Medulla oblongata (tissue), 1 donor: ENCODE results near the gene TNFRSF14.
"Not testable (repeated sequence)": the region's sequence is repeated elsewhere in the genome, so short reads cannot be mapped to it uniquely, and the experiment has no call there.

Experiments used
- DNase-seq: peaks from one replicate; pipeline ENCODE4 v3.0.0-alpha.2; 2015; ENCODE audit errors: extremely low spot score

The TNFRSF14 gene

DNA sequence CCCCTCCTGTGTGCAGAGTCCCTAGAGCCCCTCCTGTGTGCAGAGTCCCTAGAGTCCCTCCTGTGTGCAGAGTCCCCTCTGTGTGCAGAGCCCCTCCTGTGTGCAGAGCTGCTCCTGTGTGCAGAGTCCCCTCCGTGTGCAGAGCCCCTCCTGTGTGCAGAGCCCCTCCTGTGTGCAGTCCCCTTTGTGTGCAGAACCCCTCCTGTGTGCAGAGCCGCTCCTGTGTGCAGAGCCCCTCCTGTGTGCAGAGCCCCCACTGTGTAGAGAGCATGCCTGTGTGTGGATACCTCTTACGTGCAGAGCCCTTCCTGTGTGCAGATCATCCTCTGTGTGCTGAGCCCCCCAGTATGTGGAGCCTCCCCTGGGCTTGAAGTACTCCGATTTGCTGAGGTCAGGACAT, 17.8 kb upstream of the TNFRSF14 start:
- DNase-seq = no peak

DNA sequence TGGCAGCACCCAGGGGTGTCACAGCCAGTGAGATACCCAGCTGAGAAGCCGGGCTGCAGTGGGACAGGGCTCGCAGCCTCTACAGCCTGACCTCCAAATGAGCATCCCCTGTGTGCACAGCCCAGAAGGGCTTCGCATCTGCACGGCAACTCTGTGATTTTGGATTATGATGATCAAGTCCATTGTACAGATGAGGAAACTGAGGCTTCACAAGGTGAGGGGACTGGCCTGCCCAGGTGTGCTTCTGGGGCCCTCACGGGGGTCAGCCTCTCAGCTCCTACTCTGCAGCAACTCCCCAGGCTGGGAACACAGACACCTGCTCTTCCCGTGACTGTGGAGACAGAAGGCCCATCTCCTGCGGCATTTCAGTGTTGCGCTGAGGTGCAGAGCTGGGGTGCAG, 17.3 kb upstream of the TNFRSF14 start:
- DNase-seq = no peak

DNA sequence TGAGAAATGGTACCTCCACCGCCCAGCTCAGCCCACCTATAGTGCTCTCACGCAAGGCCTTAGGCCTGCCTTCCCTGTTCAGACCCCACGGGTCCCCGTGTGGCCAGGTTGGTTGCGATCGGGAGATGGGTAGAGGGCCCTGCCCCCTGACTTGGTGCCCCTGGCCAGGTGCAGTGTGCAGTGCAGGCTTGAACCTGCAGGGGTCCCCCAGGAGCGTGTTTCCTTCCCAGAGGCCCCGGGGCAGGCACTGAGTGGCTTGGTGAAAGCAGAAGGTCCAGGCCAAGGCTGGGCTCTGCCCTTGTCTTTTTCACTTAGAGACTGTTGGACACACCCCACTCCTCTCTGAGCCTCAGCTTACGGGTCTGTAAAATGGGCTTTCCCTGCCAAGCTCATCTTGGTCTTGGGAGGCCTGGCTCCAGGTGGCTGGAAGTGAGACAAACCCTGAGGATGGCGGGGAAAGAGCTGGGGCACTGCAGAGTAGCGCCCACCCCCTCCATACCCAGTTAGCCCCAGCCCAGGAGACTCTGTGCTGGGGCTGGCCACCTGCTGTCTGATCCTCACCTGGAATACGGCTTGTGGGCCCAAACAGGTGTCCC, 16.8 kb upstream of the TNFRSF14 start:
- no peak for DNase-seq

DNA sequence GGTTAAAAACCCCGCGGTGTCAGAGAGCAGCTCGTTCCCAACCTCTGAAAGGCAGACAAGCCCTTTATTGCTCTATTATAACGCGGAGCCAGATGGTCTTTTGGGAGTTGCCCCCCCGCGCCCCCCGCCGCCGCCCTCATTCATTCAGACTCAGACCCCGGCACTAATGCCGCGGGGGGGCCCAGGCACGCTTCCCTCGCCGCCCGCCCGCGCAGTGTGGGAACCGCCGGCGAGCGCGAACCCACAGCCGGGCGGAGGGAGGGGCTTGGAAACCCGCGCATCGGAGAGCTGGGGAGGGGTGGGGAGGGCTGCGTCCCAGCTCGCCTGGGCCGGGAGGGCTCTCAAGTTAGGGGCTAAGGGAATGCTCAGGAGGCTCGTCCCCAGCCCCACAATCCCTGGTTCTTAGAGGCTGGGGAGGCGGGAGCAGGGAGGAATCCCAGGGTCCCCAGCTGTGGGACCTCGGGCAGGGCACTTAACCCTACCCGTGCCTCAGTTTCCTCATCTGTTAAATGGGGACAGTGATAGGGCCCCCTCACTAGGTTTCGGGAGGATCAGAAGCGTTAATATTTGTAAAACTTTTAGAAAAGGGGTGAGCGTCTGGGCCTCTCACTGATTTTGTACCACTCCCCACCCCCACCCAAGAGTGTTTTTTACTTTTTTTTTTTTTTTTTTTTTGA, 15.2 kb upstream of the TNFRSF14 start:
- no peak for DNase-seq

DNA sequence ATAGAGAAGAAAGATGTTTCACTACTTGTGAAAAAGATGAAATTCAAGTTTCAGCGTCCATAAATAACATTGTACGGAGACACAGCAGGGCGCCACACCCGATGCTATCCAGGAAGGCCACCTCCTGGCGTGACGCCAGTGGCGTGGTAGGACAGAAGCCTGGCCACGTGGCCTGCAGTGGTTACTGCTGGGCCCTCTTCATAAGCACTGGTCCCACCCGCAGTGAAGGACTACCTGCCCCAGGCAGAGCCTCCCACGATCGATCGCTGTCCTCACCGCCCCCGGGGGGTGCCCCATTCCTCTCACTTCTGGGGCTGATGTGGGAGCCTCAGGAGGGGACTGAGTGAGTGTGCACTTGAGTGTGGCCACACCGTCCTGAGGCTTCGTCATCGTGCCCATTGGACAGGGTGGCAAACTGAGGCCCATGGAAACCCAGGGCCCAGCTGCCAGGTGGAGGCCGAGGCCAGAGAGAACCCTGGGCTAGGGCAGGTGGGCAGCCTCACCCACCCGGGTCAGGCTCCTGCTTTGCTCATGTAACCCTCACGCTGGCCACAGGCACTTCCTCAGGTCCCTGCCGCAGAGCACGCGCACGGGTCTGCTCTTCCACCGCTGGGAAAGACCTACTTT, 14.4 kb upstream of the TNFRSF14 start:
- DNase-seq = no peak

DNA sequence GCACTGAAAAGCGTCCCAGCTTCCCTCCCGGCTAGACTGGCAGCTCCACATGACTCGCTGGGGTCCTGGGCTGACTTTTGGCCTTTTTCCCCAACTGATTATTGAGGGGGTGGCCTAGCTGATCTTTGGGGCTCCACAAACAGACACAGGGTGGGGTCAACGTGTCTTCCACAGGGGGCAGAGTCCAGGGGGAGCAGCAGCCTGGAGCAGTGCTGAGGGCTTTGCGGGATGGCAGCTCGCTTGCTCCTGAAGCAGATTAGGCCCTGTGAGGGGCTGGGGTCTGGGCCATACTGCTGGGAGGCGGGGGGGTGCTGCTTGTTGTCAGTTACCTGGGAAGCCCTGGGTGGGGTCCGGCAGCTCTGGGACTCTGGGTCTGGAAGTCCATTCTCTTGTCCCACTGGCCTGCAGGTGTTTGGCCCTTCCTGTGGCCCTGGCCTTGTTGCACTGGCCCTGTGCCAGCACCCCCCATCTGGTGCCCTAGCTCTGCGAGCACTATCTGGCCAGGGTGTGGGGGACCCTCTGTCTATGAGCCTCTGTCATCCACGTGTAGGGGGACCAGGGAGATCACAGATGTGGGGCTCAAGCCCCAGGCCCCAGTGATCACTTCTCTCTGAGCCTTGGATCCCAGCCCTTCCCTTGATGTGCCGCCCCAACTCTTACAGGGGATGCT, 13.8 kb upstream of the TNFRSF14 start:
- DNase-seq = no peak

DNA sequence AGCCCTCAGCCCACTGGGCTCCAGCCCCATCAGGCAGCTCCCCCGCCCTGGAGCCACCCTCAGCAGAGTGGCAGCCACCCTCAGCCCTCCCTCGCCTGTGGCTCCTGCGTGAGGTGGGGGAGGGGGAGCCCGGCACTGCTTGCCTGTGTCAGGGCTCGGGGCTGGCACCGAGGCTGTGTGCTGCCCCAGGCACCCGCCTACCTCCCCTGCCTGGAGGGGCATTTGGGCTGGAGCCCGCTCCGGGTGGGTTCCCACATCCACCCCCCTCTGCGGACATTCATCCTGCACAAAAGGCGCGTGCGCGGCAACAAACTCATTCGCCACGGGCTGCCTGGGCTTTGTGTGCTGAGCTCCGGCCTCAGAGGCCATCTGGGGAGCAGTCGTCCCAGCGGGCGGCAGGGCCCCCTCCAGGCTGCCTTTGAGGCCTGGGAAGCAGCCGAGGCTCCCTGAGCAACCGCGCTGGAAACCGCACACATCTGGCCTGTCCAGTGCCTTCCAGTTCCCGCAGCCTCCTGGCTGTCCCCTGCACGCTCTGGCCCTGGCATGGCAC, 12.6 kb upstream of the TNFRSF14 start:
- peak; percentile 63 for DNase-seq

DNA sequence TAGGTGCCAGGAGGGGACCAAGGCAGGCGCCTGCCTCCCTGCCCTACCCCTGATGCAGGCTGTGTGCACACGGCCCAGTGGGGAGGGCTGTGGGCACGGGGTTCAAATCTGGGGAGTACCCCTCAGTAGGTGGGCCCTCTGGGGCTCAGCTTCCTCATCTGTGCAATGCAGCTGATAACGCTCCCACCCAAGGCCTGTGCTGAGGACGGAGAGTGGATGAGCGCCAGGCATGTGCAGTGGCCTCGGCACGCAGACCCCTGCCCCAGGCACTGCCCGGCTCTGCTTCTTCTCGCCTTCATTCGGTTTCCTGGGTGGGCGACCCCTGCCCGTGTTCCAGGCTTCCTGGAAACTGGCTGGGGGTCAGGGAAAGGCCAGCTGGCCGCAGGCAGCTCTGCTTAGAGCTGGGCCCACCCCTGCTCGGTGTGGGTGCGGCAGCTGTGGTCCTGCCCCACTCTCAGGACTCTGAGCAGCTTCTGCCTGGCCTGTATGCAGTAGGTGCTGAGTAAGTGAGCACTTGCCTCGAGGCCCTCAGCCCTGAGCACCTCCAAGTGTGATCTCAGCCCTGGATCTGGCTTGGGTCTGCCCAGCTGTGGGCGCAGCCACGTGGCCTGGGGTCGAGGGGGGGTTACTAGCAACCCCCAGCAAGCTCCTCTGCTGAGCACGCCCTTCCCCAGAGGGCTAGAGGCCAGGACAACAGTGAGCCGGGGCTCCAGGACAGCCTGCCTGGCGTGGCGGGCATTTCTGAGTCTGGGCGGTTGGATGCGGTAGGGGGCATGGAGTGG, 11.9 kb upstream of the TNFRSF14 start:
- DNase-seq = peak; percentile 12

DNA sequence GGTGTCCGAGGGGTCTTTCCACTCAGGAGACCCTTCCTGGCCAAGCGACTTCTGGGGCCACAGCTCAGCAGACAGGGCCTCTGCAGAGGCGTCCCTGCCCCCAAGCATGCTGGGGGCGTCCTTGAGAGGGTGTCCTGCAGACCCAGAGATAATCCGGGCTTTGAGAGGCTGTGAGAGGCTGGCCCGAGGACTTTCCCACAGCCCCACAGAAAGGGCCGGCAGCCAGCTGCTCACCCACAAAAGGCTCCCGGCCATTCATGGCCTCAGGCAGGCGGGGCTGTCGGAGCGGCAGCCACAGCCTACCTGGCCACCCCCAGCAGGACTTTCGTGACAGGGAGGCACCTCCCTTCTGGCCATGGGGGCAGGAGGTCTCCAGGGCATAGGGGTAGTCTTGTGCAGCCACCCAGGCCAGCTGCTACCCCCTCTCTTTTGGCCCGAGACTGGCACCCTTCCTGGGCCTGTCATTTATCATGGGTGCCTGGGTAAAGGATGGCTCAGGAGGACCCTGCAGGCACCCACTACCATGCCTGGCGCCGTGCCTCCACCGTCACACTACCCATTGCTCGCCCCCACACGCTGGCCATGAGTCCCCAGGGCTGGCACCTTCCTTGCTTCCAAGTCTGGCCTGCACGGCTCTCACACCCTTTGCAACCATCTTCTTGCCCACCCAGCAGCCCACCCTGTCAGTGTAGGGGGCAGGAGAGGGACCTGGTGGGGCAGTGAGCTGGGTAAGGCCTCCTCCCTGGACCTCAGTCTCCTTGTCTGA, 11.1 kb upstream of the TNFRSF14 start:
- peak; percentile 27 for DNase-seq

DNA sequence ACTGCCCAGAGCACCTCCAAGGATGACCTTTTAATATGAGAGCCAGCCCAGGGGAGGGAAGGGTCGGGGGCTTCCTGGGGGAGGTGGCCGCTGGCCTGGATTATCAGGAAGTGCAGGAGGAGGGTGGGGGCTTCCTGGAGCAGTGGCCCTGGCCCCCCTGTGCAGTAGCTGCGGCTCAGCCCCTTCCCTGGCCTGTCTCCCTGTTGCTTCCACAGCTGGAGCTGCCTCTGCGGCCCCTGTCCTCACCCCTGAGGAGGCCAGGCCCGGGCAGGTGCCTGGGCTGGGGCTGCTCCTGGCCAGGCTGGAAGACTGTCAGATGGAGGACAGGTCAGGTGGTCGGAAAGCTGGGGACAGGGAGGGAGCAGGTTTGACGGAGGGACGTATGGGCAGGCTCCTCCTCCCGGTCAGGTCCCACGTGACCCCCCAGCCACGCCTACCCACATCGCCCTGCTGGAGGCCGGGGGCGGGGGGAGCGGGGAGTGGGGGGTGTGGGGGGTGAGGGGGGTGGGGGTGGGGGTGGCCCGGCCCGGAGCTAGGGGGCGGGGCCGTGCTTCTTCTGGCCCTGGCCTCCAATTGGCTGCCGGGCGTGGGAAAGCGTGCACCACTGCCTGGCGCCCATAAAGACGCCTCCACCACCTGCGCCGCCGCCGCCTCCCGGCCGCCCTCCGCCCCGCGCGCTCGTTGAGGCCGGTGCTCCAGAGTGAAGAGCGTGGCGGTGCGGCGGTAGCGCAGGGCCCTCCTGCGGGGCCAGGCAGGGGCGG, 10.2 kb upstream of the TNFRSF14 start:
- peak; percentile 85 for DNase-seq

DNA sequence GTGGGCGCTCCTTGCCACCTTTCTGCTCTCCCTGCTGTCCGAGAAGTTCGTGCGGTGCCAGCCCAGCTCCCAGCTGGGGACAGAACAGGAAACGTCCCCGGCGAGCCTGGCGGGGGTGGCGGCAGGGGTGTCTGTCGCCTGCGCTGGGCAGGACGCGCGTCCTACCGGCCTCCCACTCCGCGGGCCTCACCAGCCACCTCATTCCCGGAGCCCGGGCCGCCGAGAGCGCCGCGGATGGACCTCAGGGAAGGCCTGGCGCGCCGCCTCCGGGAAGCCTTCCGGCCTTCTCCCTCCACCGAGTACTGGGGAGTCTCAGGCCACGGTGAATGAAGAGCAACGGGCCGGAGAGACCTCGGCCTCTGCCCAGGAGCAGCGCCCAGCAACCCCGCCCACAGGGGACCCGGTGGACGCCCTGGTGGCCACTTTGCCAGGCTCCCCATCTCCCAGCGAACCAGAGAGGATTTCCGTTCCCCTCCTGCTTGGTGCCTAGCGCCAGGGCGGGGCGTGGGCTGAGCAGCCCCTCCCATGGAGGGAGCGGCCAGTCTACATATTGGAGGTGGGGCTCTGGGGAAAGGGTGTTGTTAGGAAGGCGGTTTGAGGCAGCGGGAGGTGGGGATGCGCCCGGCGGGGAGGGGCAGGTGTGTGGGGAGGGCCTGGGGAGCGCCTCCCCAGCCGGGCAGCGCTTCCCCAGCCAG, 9.5 kb upstream of the TNFRSF14 start:
- peak; percentile 79 for DNase-seq

DNA sequence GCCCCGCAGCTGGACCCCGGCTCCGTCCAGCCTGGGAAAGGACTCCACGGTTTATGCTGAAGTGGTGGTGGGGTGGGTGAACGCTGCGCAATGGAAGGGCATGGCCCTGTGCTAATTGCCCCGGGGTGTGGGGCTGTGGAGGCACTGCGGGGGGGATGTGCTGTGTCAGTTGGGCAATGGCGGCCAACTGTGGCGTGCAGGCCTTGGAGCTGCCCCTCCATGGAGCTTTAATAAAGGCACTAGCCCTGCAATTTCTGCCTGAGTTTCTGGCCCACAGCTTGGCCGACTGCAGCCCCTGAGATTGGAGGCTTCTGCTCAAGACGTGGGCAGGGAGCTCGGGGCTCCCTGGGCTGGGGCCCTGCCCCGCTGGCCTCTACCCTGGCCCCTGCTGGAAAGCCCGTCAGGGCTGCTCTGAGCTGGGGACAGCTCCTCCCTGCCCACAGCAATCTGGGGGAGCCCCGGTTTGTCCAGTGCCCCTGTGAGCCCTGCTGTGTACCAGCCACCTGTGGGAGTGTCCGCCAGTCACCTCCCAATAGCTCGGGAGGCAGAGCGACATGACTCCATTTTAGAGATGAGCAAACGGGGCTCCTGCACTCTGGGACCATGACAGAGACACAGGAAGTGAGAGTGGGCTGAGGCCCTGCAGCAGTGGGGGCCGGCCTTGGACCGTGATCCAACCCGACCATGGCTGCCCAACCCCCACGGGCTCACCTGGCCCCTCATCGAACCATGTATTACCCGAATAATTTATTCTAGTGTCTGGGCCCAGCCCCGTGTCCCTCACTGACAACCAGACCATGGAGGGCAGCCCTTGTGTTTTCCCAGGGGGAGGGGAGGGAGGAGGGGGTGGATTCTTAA, 8.7 kb upstream of the TNFRSF14 start:
- no peak for DNase-seq

DNA sequence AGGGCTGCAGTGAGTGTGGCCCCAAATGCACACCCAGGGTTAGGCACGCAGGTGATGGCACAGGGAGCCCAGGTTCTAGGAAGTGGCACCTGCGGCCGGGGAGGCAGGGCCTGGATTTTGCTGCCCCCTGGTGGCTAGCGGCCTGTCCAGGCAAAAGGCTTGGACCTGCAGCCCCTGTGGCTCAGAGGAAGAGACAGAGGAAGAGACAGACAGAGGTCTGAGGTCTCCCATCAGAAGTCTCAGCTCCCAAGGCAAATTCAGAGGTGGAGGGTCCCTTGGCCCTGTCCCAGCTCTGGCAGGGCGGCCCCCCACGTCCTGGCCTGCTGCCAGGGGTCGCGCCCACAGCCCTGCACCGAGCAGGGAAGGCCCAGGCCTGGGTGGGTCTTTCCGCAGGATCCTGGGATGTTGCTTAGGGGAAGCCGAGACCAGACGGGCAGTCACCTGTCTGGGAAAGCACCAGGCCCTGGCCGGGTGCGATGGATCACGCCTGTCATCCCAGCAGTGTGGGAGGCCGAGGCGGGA, 8.0 kb upstream of the TNFRSF14 start:
- DNase-seq = peak; percentile 89

DNA sequence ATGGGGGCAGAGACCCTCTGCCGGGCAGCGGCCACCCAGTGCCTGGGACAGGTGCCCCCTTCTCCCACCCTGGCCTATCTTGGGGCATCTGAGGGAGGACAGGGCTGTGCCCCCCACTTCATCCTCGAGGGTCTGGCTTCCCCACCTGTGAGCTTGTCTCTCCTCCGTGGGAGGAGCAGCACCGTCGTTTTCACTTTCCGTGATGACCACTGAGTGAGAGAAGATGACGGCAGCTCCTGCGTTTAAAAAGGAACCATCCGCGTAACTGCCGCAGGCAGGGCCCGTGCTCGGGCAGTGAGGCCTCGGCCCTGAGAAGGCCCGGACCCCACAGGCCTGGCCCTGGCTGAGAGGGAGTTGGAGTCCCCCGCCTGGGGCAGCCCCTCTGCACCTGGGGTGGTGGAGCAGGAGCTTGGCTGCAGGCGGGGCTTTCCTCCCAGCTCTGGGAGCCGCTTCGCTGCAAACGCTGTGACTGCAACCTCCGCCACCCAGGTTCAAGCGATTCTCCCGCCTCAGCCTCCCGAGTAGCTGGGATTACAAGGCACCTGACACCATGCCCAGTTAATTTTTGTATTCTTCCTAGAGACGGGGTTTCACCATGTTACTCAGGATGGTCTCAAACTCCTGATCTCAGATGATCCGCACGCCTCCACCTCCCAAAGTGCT, 6.7 kb upstream of the TNFRSF14 start:
- DNase-seq = not testable (repeated sequence)

DNA sequence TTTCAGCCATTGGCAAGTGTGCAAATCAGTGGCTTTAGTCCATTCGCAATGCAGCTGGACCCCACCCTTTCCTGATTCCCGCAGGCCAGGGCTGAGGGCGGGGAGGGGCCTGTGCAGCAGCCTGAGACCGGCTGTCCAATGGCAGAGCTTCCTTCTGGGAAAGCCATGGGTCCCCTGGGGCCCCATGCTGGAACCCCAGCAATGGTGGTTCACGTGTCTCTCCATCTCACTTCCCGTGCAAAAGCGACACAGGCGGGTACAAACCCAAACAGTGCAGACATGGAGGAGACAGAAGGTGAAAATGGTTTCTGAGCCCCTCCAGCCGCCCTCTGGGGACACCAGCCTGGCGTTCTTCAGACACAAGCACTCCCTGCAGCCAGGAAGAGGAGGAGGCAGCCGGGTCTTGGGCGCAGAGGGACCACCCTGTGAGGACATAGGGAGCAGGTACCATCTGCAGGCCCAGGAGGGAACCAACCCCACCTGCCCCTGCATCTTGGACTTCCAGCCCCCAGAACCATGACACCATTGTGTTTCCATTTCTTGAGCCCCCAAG, 5.8 kb upstream of the TNFRSF14 start:
- DNase-seq = not testable (repeated sequence)

DNA sequence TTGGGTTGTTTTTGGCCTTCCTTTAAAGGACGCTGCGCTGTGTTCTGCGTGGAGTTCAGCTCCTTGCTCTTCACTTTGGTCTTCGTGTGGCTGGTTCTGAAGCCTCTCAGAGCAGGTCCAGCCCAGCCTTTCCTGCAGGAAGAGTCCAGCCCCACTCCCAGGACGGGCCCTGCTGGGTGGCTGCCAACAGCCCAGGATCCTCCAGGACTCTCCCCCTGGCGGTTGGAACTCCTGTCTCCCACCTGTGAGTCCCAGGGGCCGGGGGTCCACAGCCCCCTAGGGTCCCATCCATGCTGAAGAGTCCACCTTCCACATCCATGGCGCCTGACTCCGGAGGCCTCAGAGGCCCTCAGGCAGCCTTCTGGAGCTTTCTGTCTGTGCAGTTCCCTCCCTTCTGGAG, 4.6 kb upstream of the TNFRSF14 start:
- DNase-seq = not testable (repeated sequence)

DNA sequence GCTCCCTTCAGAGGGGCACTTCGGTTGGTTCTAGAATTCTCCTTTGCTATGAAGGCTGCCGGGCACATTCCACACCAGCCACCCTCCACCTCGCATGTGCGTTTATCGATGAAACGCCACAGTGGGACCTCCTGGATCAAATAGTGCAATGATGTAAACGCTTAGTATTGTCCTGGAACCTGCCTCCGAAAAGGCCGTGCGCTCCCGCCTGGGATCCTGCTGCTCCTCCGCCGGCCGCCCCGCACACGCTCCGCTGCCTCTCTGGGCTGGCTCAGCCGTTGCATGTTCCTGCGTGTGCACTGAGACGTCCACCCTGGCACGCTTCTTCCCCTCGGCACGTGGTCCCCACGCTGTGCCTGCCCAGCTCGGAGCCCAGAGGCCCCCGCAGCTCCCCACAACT, 4.0 kb upstream of the TNFRSF14 start:
- DNase-seq = no peak
